Nucleus accumbens (tissue), 56 donors: Measurements from ENCODE around the gene XPR1.

Experiments
- DNase-seq, 56 donors: peaks; one replicate each; lab custom pipeline; 2025; lab: John Stamatoyannopoulos, UW

XPR1 gene

GRCh38 chr1:180924939-180925338 lies 293.1 kb downstream of the XPR1 start:
- DNase-seq = no peak

GRCh38 chr1:180925471-180926051 lies 293.7 kb downstream of the XPR1 start:
- peak in 51 of 56 donors; percentile 27 to 90 (median 72) for DNase-seq

- peak in 55 of 56 donors; percentile 29 to 83 (median 68) for DNase-seq
Observed at GRCh38 chr1:180926164-180926981, 294.6 kb downstream of the XPR1 start.

GRCh38 chr1:180927348-180927747 lies 295.5 kb downstream of the XPR1 start:
- DNase-seq = peak in 35 of 56 donors; percentile 11 to 74 (median 47)

GRCh38 chr1:180927841-180928240 lies 296.0 kb downstream of the XPR1 start:
- peak in 36 of 56 donors; percentile 10 to 74 (median 46) for DNase-seq

- no peak for DNase-seq
Observed at GRCh38 chr1:180928331-180929230, 296.8 kb downstream of the XPR1 start.

GRCh38 chr1:180929389-180929788 lies 297.6 kb downstream of the XPR1 start:
- DNase-seq = no peak

- no peak for DNase-seq
Observed at GRCh38 chr1:180930687-180931086, 298.9 kb downstream of the XPR1 start.

GRCh38 chr1:180931529-180931928 lies 299.7 kb downstream of the XPR1 start:
- DNase-seq = no peak

GRCh38 chr1:180932378-180932777 lies 300.6 kb downstream of the XPR1 start:
- DNase-seq = no peak

GRCh38 chr1:180933141-180933540 lies 301.3 kb downstream of the XPR1 start:
- DNase-seq = no peak

- no peak for DNase-seq
Observed at GRCh38 chr1:180934563-180934962, 302.7 kb downstream of the XPR1 start.

GRCh38 chr1:180935326-180936109 lies 303.7 kb downstream of the XPR1 start:
- no peak for DNase-seq

GRCh38 chr1:180936110-180937011 lies 304.5 kb downstream of the XPR1 start:
- DNase-seq = peak in 2 of 56 donors; percentile 14

GRCh38 chr1:180937012-180937372 lies 305.2 kb downstream of the XPR1 start:
- no peak for DNase-seq

GRCh38 chr1:180937624-180938225 lies 305.9 kb downstream of the XPR1 start:
- DNase-seq = no peak

GRCh38 chr1:180939073-180939710 lies 307.4 kb downstream of the XPR1 start:
- no peak for DNase-seq

GRCh38 chr1:180939711-180940103 lies 307.9 kb downstream of the XPR1 start:
- no peak for DNase-seq
